Measurements from ENCODE around the gene LMF1. TPM values are rescaled to one million over a fixed set of nuclear protein-coding genes. Genes with fewer than 3 reads are reported as not detected.
A peak's percentile ranks its signal among the peaks of the same experiment; 100 is the strongest.

The LMF1 gene
- polyA plus RNA-seq, 1 experiment = 28.9 TPM

GRCh38 chr16:828891-829290, 141.9 kb downstream of the LMF1 start:
- ChIA-PET POLR2A (no interaction called here), CTCF (no interaction called here)

GRCh38 chr16:827513-827912, 143.3 kb downstream of the LMF1 start:
- Histone ChIP-seq H3K4me3 (ENCODE audit: low read depth, low read length) (no peak overlapping the region), H3K36me3 (ENCODE audit: control insufficient read depth, insufficient read depth, low read length) (no peaks in the 10 kb centered on the region), H3K27me3 (ENCODE audit: control insufficient read depth, insufficient read depth, low read length) (peaks cover 5% of the 10 kb centered on the region)
- DNase-seq (ENCODE audit: low read depth) = no peak
- CTCF ChIA-PET = no interaction called here
- TF ChIP-seq CTCF (IDR thresholded peaks at IDR 0.05; ENCODE audit: insufficient read depth, low read depth, low read length) = no peak
- POLR2A ChIA-PET = no interaction called here

More at GRCh38 chr16:828891-829290, 141.9 kb downstream of the LMF1 start:
- no peak for TF ChIP-seq CTCF (IDR thresholded peaks at IDR 0.05; ENCODE audit: insufficient read depth, low read depth, low read length)
- H3K36me3 ChIP-seq (ENCODE audit: control insufficient read depth, insufficient read depth, low read length) = no peaks in the 10 kb centered on the region
- no peak for DNase-seq (ENCODE audit: low read depth)
- H3K4me3 ChIP-seq (ENCODE audit: low read depth, low read length) = no peak overlapping the region
- peaks cover 3% of the 10 kb centered on the region for H3K27me3 ChIP-seq (ENCODE audit: control insufficient read depth, insufficient read depth, low read length)

GRCh38 chr16:825341-826061, 145.3 kb downstream of the LMF1 start:
- no peak for DNase-seq (ENCODE audit: low read depth)
- no peak for TF ChIP-seq CTCF (IDR thresholded peaks at IDR 0.05; ENCODE audit: insufficient read depth, low read depth, low read length)
- peaks cover 5% of the 10 kb centered on the region for H3K27me3 ChIP-seq (ENCODE audit: control insufficient read depth, insufficient read depth, low read length)
- ChIA-PET CTCF (no interaction called here), POLR2A (no interaction called here)
- no peaks in the 10 kb centered on the region for H3K36me3 ChIP-seq (ENCODE audit: control insufficient read depth, insufficient read depth, low read length)
- peak overlapping the region; percentile 12; the same call in 1 of the 2 replicates for H3K4me3 ChIP-seq (ENCODE audit: low read depth, low read length)

GRCh38 chr16:824601-825000, 146.2 kb downstream of the LMF1 start:
- no peaks in the 10 kb centered on the region for H3K36me3 ChIP-seq (ENCODE audit: control insufficient read depth, insufficient read depth, low read length)
- POLR2A ChIA-PET = no interaction called here
- CTCF ChIA-PET = no interaction called here

GRCh38 chr16:824194-824593, 146.6 kb downstream of the LMF1 start:
- ChIA-PET CTCF (no interaction called here), POLR2A (no interaction called here)
- Histone ChIP-seq H3K4me3 (ENCODE audit: low read depth, low read length) (no peak overlapping the region), H3K27me3 (ENCODE audit: control insufficient read depth, insufficient read depth, low read length) (peaks cover 5% of the 10 kb centered on the region), H3K36me3 (ENCODE audit: control insufficient read depth, insufficient read depth, low read length) (no peaks in the 10 kb centered on the region)
- TF ChIP-seq CTCF (IDR thresholded peaks at IDR 0.05; ENCODE audit: insufficient read depth, low read depth, low read length) = no peak
- DNase-seq (ENCODE audit: low read depth) = no peak

More at GRCh38 chr16:824601-825000, 146.2 kb downstream of the LMF1 start:
- no peak for TF ChIP-seq CTCF (IDR thresholded peaks at IDR 0.05; ENCODE audit: insufficient read depth, low read depth, low read length)
- no peak for DNase-seq (ENCODE audit: low read depth)
- H3K4me3 ChIP-seq (ENCODE audit: low read depth, low read length) = no peak overlapping the region
- H3K27me3 ChIP-seq (ENCODE audit: control insufficient read depth, insufficient read depth, low read length) = peaks cover 5% of the 10 kb centered on the region

All from BJ (cell line).